ENCODE measurements around the gene C20orf204.

The C20orf204 gene

GRCh38 chr20:64064145-64064698, 28.2 kb downstream of the C20orf204 start:
- peak overlapping the region; percentile 94 for H3K4me3 ChIP-seq (ENCODE audit: low read length)
- H3K9ac ChIP-seq (ENCODE audit: low read depth, low read length), result peak overlapping the region; percentile 93
- no peaks in the 10 kb centered on the region for H3K36me3 ChIP-seq (ENCODE audit: insufficient read depth, low read length)
- H3K9me3 ChIP-seq (replicated peaks; ENCODE audit: low read length), result no peaks in the 10 kb centered on the region
- H3K4me2 ChIP-seq (ENCODE audit: low read length), result peak overlapping the region; percentile 84
- no peaks in the 10 kb centered on the region for H3K27me3 ChIP-seq (ENCODE audit: control insufficient read depth, insufficient read depth, low read length)
- peaks cover 33% of the 10 kb centered on the region for H3K4me1 ChIP-seq (ENCODE audit: control insufficient read depth, insufficient read depth, low read length)

- Histone ChIP-seq H3K36me3 (ENCODE audit: insufficient read depth, low read length) (no peaks in the 10 kb centered on the region), H3K4me1 (ENCODE audit: control insufficient read depth, insufficient read depth, low read length) (peaks cover 33% of the 10 kb centered on the region), H3K4me2 (ENCODE audit: low read length) (peak overlapping the region; percentile 50), H3K9me3 (replicated peaks; ENCODE audit: low read length) (no peaks in the 10 kb centered on the region), H3K9ac (ENCODE audit: low read depth, low read length) (no peak overlapping the region), H3K4me3 (ENCODE audit: low read length) (no peak overlapping the region), H3K27me3 (ENCODE audit: control insufficient read depth, insufficient read depth, low read length) (no peaks in the 10 kb centered on the region)
Measured at GRCh38 chr20:64065062-64065973, 29.3 kb downstream of the C20orf204 start.

GRCh38 chr20:64065974-64066343, 30.0 kb downstream of the C20orf204 start:
- Histone ChIP-seq H3K4me2 (ENCODE audit: low read length) (peak overlapping the region; percentile 50), H3K9me3 (replicated peaks; ENCODE audit: low read length) (no peaks in the 10 kb centered on the region), H3K4me1 (ENCODE audit: control insufficient read depth, insufficient read depth, low read length) (peaks cover 33% of the 10 kb centered on the region), H3K4me3 (ENCODE audit: low read length) (no peak overlapping the region), H3K36me3 (ENCODE audit: insufficient read depth, low read length) (no peaks in the 10 kb centered on the region), H3K27me3 (ENCODE audit: control insufficient read depth, insufficient read depth, low read length) (no peaks in the 10 kb centered on the region), H3K9ac (ENCODE audit: low read depth, low read length) (no peak overlapping the region)

GRCh38 chr20:64067005-64067632, 31.1 kb downstream of the C20orf204 start:
- Histone ChIP-seq H3K4me3 (ENCODE audit: low read length) (no peak overlapping the region), H3K4me1 (ENCODE audit: control insufficient read depth, insufficient read depth, low read length) (peaks cover 31% of the 10 kb centered on the region), H3K9ac (ENCODE audit: low read depth, low read length) (no peak overlapping the region), H3K36me3 (ENCODE audit: insufficient read depth, low read length) (no peaks in the 10 kb centered on the region), H3K4me2 (ENCODE audit: low read length) (no peak overlapping the region), H3K27me3 (ENCODE audit: control insufficient read depth, insufficient read depth, low read length) (no peaks in the 10 kb centered on the region), H3K9me3 (replicated peaks; ENCODE audit: low read length) (no peaks in the 10 kb centered on the region)

- Histone ChIP-seq H3K4me3 (ENCODE audit: low read length) (no peak overlapping the region), H3K4me2 (ENCODE audit: low read length) (no peak overlapping the region), H3K36me3 (ENCODE audit: insufficient read depth, low read length) (no peaks in the 10 kb centered on the region), H3K9ac (ENCODE audit: low read depth, low read length) (no peak overlapping the region), H3K4me1 (ENCODE audit: control insufficient read depth, insufficient read depth, low read length) (peaks cover 25% of the 10 kb centered on the region), H3K27me3 (ENCODE audit: control insufficient read depth, insufficient read depth, low read length) (no peaks in the 10 kb centered on the region), H3K9me3 (replicated peaks; ENCODE audit: low read length) (no peaks in the 10 kb centered on the region)
Measured at GRCh38 chr20:64067733-64068307, 31.8 kb downstream of the C20orf204 start.

- no peak overlapping the region for H3K4me3 ChIP-seq (ENCODE audit: low read length)
- H3K9me3 ChIP-seq (replicated peaks; ENCODE audit: low read length), result no peaks in the 10 kb centered on the region
- H3K27me3 ChIP-seq (ENCODE audit: control insufficient read depth, insufficient read depth, low read length), result no peaks in the 10 kb centered on the region
- peaks cover 25% of the 10 kb centered on the region for H3K4me1 ChIP-seq (ENCODE audit: control insufficient read depth, insufficient read depth, low read length)
- peaks cover 4% of the 10 kb centered on the region for H3K36me3 ChIP-seq (ENCODE audit: insufficient read depth, low read length)
- H3K9ac ChIP-seq (ENCODE audit: low read depth, low read length), result no peak overlapping the region
- no peak overlapping the region for H3K4me2 ChIP-seq (ENCODE audit: low read length)
Measured at GRCh38 chr20:64068386-64069208, 32.6 kb downstream of the C20orf204 start.

GRCh38 chr20:64069209-64069613, 33.2 kb downstream of the C20orf204 start:
- no peaks in the 10 kb centered on the region for H3K27me3 ChIP-seq (ENCODE audit: control insufficient read depth, insufficient read depth, low read length)
- no peak overlapping the region for H3K9ac ChIP-seq (ENCODE audit: low read depth, low read length)
- peaks cover 4% of the 10 kb centered on the region for H3K36me3 ChIP-seq (ENCODE audit: insufficient read depth, low read length)
- H3K4me2 ChIP-seq (ENCODE audit: low read length), result no peak overlapping the region
- peaks cover 19% of the 10 kb centered on the region for H3K4me1 ChIP-seq (ENCODE audit: control insufficient read depth, insufficient read depth, low read length)
- H3K4me3 ChIP-seq (ENCODE audit: low read length), result no peak overlapping the region
- H3K9me3 ChIP-seq (replicated peaks; ENCODE audit: low read length), result no peaks in the 10 kb centered on the region

GRCh38 chr20:64069614-64070243, 33.7 kb downstream of the C20orf204 start:
- Histone ChIP-seq H3K9me3 (replicated peaks; ENCODE audit: low read length) (no peaks in the 10 kb centered on the region), H3K4me2 (ENCODE audit: low read length) (no peak overlapping the region), H3K4me1 (ENCODE audit: control insufficient read depth, insufficient read depth, low read length) (peaks cover 14% of the 10 kb centered on the region), H3K9ac (ENCODE audit: low read depth, low read length) (no peak overlapping the region), H3K4me3 (ENCODE audit: low read length) (no peak overlapping the region), H3K36me3 (ENCODE audit: insufficient read depth, low read length) (peaks cover 4% of the 10 kb centered on the region), H3K27me3 (ENCODE audit: control insufficient read depth, insufficient read depth, low read length) (no peaks in the 10 kb centered on the region)

GRCh38 chr20:64070244-64070993, 34.4 kb downstream of the C20orf204 start:
- Histone ChIP-seq H3K27me3 (ENCODE audit: control insufficient read depth, insufficient read depth, low read length) (no peaks in the 10 kb centered on the region), H3K9me3 (replicated peaks; ENCODE audit: low read length) (no peaks in the 10 kb centered on the region), H3K4me2 (ENCODE audit: low read length) (no peak overlapping the region), H3K36me3 (ENCODE audit: insufficient read depth, low read length) (peaks cover 4% of the 10 kb centered on the region), H3K4me1 (ENCODE audit: control insufficient read depth, insufficient read depth, low read length) (peaks cover 11% of the 10 kb centered on the region), H3K4me3 (ENCODE audit: low read length) (no peak overlapping the region), H3K9ac (ENCODE audit: low read depth, low read length) (no peak overlapping the region)

Measured in skeletal muscle satellite cell (primary cell).